Cerebellar nuclear complex (tissue), 1 donor: ENCODE data around the gene TOM1.

ENCODE experiments used
- DNase-seq, 2 experiments: peaks; one replicate each; lab custom pipeline; 2025; lab: John Stamatoyannopoulos, UW

TOM1 gene

DNA sequence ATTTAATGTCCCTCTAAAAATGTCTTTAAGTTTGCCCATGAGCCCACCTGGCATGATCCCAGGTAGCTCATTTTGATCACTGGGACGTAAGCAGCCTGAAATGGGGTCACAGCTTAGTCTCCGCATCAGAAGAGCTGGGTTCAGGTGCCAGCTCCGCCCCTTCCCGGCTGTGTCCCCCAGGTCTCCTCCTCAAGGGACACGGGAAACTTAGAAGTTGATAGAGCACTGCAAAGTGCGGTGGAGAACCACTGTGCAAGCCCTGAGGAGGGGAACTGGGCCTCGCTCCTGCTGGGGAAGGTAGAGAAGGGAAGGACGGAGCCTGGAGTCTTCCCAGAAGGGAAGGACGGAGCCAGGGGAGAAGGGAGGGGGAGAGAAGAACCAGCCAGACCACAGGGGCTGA is 7.7 kb downstream of the TOM1 start:
- no peak for DNase-seq

GRCh38 chr22:35307892-35308291 is 8.2 kb downstream of the TOM1 start:
- no peak for DNase-seq

- no peak for DNase-seq
Observed at GRCh38 chr22:35308480-35309021, 8.9 kb downstream of the TOM1 start.

DNA sequence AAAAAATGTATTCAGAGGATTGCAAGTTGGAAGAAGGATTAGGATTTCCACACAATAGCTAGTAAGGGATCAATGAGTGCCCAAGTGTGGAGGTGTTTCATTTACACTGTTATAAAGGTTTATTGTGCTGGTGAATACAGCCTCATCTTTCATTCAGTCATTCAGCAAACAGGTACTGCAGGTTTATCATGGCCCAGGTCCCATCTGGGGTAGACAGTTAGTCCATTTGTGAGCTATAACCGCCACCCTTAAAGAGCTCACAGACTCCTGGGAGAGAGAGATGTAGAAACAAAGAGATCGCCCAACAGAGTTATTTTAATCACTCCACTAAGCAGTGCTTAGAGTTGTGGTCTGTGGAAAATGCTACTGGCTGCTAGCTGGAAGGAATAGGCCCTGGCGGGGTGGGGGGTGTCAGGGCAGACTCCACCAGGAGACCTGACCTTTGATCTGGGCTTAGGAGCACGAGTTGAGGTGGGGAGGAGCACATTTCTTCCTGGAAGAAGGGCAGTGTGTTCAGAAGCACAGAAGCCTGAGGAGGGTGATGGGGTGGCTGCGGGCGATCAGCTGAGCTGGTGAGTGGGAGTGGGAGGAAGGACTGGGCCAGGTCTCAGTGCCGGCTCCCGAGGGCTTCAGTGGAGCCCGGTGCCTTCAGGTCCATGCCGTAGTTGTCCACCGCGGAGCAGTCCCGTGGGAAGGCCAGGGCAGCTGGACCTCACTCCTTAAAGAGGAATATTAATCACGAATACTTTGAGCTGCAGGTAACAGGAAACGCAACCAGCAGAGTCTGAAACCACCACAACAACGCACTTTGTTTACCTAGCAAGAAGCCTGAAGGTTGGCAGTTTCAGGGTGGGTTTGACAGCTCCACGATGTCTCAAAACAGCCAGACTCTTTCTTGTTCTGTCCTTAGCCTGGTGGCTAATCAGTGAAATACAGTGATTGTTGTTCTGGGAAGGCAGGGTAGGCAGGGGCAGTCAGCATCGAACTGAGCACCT is 11.2 kb downstream of the TOM1 start:
- no peak for DNase-seq

- no peak for DNase-seq
Observed at GRCh38 chr22:35311551-35311999, 11.9 kb downstream of the TOM1 start.

GRCh38 chr22:35312198-35313059 is 12.7 kb downstream of the TOM1 start:
- DNase-seq: no peak

GRCh38 chr22:35313311-35314121 is 13.8 kb downstream of the TOM1 start:
- no peak for DNase-seq

- DNase-seq: no peak
Observed at GRCh38 chr22:35314161-35314942, 14.7 kb downstream of the TOM1 start.

GRCh38 chr22:35315141-35315854 is 15.6 kb downstream of the TOM1 start:
- DNase-seq: no peak

DNA sequence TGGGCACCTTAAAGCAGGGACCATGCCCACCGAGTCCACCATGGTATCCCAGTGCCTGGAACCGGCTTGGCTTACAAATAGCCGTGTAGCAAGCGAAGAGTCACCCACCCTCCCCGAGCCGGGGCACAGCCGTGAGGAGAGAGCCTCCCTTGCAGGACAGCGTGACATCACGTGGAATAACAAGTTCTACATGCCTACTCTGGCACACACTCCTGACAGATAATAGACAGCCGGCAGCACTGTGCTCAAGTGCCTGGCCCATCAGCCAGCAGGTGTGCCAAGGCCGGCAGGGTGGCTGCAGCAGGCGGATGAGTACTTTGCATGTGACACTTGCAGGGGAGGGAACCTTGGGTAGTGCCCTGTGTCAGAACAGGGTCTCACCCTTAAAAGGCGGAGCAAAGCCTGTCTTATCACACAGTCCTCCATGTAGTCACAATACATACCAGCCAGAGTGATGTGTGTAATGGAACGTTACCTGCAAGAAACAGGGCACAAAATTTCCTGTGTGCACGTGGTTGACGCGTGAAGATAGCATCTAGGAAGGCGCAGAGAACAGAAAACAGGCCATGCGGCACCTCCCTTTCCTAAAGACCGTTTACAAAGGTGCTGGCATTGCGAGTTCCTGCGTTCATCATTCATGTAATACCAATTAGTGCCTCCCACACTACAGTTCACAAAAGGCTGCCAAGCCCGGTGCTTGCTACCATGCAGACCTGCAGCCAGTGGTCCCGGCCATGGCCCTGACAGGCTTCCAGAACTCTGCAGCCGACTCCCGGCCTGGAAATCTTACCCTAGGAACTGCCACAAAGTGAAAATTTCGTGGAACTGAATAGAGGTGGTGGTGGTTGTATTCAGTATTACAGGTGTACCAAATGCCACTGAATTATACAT is 16.4 kb downstream of the TOM1 start:
- DNase-seq: peak in 1 of 2 experiments; percentile 18

DNA sequence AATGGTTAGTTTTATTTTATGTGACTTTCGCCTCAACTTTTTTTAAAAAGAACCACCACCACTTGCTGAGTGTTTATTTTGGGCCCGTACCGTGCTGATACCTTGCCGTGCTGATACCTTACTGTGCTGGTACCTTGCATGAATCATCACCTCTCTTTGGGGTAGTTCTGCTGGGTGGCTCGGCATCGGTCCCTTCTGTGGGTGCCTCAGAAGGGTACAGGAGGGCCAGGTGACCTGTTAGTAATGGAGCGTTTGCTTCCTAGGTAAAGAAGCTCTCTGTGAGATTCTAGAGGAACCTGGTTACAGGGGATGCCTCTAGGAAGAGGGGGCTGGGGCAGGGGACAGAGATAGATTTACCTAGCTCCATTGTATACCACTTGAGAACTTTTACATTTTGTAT is 17.1 kb downstream of the TOM1 start:
- no peak for DNase-seq

DNA sequence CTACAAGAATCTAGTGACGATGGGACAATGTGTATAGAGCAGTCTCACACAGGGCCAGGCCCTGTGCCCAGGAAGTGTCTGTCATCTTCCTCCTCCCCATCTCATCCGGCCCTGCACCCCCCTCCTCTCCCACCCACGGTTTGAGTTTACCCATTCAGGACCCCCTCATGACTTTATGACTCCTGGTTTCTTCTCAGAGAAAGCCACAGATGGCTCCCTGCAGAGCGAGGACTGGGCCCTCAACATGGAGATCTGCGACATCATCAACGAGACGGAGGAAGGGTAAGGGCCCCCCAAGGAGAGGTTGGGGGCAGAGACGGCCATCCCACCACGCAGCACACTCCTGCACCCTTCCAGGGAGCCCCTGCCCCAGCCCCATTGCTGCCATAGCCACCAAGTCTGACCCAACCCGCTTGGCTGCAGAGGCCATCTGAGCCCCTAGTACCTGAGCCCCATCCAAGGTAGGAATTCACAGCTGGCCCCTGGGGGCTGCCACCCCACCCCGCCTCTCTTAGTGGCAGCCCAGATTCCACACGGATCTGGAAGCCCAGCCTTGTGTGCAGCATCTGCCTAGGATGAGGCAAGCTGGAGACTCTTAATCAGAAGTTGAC is 18.1 kb downstream of the TOM1 start:
- no peak for DNase-seq

DNA sequence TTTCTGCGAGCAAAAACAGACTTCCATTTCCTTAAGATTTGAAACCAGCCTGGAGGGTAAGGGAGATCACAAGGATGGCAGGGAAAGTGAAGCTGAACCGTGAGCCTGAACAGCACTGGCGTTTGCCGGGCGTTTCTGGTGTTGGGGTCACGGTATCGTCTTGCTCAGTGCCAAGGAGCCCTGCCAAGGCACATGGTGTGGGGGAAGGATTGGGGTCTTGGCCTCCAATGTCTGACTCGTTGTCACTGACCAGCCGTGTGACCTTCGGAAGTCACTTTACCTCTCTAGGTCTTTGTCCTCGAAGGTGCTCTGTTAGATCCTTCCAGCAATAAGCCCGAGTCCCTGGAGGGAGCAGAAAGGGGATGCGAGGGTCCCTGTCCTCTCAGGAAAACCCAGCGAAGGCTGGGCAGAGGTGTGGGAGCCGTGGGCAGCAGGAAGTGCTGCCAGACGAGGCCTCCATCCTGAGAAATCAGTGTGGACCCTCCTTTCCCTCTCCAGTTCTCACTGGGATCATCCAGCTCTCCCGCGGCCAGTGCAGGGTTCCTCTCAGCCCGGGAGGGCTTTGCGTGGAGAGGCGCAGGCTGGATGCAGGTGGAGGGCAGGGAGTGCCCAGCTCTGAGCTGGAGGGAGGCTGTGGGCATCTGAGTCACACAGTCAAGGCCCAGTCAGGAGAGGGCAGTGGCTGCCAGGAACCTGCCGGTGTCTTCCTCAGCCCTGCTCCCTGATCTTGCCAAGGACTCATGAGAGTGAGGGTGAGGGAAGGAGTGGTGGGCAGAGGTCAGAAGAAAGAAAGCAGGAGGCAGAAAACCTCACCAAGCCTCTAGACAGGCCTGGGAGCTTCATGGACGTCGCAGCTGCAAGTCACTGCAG is 18.9 kb downstream of the TOM1 start:
- DNase-seq: no peak

GRCh38 chr22:35319244-35319985 is 19.7 kb downstream of the TOM1 start:
- no peak for DNase-seq

- no peak for DNase-seq
Observed at GRCh38 chr22:35322126-35322525, 22.4 kb downstream of the TOM1 start.

DNA sequence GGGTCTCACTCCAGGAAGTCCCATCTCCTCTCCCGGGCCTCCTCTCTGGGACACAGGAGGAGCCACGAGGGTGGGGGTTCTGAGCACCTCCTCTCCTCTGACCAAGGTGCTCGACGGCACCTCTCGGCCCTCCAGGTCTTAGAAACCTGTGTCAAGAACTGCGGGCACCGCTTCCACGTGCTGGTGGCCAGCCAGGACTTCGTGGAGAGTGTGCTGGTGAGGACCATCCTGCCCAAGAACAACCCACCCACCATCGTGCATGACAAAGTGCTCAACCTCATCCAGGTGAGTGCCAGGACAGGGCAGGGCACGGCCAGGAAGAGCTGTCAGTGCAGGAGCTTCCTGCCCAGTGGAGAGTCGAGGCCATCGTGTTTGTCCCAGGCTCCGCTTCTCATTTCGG is 23.2 kb downstream of the TOM1 start:
- DNase-seq: no peak

- DNase-seq: no peak
Observed at GRCh38 chr22:35323305-35323704, 23.6 kb downstream of the TOM1 start.
